Hematopoietic multipotent progenitor cell treated with erythropoietin and hydrocortisone succinate and interleukin-3 and kit ligand, for 6 days (in vitro differentiated cells): ENCODE data around the gene NCCRP1.
A peak's percentile ranks its signal among the peaks of the same experiment; 100 is the strongest.
"Not testable (repeated sequence)": the region's sequence is repeated elsewhere in the genome, so short reads cannot be mapped to it uniquely, and the experiment has no call there.

Experiments
- DNase-seq: peaks from one replicate; pipeline ENCODE4 v3.0.0-alpha.2; 2015

NCCRP1 gene

DNA sequence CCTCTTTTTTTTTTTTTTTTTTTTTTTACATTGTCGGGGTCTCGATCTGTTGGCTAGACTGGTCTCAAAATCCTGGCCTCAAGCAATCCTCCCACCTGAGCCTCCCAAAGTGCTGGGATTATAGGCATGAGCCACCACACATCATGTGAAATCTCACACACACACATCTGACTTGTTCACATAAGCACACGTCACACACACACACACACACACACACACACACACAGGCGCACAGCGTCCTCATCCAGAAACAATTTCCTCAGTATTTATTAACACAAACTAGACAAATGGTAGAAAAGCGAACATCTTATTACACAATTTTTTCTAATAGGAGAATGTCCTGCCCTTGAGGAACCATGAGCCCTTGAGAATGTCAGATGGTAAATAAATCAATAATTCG, 12.4 kb downstream of the NCCRP1 start:
- DNase-seq = no peak

DNA sequence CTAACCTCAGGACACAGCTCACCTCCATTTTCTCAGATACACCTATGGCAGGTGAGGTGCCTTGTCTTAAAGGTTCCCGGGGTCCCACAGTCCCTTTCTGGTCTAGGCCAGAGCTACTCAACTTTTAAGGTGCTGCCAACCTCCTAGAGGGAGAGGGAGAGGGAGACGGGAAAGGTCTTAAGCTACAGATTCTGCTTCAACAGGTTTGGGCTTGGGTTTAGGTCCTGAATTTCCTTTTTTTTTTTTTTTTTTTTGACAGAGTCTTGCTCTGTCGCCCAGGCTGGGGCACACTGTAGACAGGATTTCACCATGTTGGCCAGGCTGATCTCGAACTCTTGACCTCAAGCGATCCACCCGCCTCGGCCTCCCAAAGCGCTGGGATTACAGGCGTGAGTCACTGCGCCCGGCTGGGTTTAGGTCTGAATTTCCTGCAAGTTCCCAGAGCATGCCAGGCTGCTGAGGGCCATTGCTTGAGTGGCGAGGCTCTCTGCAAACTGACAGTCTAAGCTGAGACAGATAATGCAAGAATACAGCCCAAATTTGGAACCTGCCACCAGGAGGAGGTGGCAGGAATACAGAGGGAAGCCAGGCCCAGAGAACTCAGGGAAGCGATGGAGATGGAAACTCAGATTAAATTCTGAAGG, 15.1 kb downstream of the NCCRP1 start:
- no peak for DNase-seq

DNA sequence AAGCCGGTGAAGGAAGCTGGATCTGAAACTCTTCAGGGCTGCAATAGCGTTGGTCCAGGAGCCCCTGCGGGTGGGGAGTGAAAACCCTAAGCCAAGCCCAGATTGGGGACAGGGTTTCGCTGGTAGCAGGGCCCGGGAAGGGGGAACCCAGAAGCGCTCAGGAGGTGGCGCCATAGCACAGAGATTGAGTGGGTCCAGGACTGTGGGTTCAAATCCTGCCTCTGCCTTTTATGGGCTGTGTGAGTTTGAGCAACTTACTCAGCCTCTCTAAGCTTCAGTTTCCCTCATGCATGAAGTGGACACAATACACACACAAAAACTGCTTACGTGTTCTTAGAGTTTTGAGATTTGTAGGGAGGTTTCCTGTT, 15.6 kb downstream of the NCCRP1 start:
- DNase-seq = peak; percentile 72

DNA sequence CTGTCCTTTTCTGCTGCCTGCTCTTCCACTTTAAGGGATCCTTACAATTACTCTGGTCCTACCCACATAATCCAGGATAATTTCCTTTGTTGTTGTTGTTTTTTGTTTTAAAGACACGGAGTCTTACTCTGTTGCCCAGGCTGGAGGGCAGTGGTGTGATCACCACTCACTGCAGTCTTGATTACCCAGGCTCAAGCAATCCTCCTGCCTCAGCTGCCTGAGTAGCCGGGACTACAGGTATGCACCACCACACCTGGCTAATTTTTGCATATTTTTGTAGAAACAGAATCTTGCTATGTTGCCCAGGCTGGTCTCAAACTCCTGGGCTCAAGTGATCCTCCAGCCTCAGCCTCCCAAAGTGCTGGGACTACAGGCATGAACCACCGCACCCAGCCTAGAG, 18.6 kb downstream of the NCCRP1 start:
- DNase-seq = not testable (repeated sequence)

DNA sequence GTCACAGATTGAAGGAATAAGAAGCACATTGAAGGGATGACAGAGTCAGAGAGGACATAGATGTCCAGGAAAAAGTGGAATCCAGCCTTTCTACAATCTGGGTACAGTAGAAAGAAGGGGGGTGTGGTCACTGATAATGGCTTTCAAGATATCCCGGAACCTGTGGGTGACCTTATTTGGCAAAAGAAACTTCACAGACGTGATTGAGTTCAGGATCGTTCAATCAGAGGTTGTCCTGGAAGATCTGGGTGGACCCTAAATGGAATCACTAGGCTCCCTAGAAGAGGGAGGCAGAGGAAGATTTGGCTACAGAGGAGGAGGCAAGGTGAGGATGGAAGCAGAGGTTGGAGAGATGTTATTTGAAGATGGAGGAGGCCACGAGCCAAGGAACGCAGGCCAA, 20.3 kb downstream of the NCCRP1 start:
- DNase-seq = no peak

DNA sequence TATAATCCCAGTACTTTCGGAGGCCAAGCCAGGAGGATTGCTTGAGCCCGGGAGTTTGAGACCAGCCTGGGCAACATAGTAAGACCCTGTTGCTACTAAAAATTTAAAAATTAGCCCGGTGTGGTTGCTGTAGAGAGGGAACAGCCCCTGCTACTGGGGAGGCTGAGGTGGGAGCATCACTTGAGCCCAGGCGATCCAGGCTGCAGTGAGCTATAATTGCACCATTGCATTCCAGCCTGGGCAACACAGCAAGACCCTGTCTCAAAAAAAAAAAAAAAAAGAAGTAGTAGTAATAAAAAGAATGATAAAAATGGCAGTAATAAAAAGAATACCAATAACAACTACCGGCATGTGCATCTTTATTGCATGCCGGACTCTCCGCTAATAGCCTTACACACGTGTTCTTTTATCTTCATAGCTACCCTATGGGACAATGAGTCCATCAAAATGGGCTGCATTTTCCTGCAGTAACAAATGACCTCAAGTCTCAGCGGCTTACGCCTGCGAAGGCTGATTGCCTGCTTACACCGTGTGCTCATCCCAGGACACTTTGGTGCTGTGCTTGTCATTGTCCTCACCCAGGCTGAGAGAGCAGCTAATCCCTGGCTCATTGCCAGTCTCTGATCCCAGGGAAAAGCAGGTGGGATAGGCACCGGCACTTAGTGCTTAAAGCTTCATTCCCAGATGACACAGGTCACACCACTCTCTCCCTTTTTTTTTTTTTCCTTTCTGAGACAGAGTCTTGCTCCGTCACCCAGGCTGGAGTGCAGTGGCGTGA, 21.7 kb downstream of the NCCRP1 start:
- no peak for DNase-seq

DNA sequence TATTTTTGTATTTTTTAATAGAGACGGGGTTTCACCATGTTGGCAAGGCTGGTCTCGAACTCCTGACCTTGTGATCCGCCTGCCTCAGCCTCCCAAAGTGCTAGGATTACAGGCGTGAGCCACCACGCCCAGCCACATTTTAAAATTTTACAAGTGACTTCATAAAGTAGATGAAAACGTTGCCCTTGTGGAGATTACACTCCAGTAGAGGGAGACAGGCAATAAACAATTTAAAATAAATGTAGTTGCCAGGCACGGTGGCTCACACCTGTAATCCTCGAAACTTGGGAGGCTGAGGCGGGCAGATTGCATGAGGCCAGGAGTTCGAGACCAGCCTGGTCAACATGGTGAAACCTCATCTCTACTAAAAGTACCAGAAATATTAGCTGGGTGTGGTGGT, 22.3 kb downstream of the NCCRP1 start:
- not testable (repeated sequence) for DNase-seq

DNA sequence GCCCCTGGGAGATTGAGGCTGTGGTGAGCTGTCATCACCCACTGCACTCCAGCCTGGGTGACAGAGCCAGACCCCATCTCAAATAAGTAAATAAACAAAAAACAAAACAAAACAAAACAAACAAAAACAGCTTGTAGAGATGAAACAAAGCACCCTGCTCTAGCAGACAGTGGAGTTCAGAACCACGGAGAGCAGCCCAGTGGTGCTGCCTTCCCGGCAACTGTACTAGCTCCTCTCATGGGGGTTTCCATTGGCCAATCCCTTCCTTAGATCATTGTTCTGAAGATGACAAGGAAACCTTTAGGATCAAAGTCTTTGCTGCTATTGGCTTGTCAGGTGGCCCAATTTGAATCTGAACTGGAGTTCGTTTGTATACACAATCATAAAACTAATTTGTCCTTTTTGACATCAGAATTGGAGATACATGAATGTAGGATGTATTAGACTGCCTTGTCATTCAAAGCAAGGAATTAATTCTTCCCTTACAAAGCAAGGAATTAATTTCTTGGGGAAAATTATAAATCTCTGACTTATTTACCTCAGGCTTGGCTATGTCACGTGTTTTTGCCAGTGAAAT, 27.0 kb downstream of the NCCRP1 start:
- peak; percentile 66 for DNase-seq

DNA sequence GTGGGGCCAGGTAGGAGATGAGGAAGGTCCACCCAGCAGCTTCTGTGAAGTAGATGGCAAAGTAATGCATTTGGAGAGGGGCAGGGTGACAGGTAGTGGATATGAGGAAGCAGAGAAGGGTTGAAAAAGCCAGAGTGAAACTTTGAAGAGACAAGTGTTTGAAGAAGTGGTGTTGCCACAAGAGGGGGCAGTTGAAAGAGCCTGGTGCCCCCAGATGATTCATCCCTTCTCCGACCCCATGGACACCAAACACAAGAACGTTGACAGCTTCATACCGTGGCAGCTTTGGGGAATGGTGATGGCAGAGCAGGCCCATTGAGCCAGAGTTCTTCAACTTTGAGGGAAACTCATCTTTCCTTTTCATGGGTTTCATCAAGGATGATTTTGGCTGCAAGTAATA, 28.1 kb downstream of the NCCRP1 start:
- peak; percentile 50 for DNase-seq

DNA sequence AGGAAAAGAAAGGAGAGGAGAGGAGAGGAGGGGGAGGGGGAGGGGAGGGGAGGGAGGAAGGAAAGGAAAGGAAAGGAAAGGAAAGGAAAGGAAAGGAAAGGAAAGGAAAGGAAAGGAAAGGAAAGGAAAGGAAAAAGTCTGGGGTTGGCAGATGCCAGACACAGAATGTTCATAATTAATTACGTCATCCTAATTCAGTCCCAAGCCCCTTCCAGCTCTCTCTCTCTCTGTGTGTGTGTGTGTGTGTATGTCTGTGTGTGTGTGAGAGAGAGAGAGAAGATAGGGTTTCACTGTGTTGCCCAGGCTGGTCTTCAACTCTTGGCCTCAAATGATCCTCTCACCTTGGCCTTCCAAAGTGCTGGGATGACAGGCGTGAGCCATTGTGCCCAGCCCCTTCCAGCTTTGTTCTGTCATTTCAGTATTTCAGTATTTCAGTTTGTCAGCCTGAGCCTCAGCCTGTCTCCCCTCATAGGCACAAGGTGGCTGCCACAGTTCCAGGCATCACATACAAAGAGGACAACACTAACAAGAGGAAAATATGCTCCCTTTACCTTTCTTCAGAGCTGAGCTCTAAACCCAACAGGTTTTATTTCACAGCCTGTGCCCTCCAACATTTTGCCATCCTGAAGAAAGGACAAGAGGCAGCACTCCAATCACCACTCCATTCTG, 33.5 kb downstream of the NCCRP1 start:
- no peak for DNase-seq

DNA sequence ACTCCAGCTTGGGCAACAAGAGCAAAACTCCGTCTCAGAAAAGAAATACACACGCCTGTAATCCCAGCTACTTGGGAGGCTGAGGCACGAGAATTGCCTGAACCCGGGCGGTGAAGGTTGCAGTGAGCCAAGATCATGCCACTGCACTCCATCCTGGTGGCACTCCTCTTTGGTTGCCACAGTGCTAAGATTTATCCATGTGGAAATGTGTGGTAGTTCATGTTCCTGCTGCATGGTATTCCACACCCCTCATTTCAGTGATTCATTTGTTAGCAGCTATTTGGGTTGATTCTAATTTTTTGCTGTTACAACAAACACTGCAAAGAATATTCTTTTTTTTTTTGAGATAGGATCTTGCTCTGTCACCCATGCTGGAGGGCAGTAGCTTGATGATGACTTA, 35.9 kb downstream of the NCCRP1 start:
- DNase-seq = no peak

DNA sequence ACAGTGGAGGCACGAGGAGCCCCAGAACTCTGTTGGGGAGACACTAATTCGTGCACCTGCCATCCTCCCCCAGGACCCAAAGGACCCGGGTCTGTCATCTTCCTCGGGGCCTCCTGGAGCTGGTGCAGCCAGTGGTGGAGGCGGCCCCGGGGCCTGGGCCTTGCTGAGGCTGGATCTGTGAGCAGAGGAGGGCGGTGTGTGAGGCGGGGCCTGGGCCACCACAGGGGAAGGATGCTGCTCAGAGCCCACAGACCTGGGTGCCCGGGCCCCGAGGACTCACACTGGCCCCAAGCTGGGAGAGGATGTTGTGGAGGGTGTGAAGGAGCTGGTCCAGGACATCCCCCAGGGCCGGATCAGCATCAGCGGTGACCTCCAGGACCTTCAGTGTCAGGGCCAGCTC, 39.8 kb downstream of the NCCRP1 start:
- DNase-seq = no peak

DNA sequence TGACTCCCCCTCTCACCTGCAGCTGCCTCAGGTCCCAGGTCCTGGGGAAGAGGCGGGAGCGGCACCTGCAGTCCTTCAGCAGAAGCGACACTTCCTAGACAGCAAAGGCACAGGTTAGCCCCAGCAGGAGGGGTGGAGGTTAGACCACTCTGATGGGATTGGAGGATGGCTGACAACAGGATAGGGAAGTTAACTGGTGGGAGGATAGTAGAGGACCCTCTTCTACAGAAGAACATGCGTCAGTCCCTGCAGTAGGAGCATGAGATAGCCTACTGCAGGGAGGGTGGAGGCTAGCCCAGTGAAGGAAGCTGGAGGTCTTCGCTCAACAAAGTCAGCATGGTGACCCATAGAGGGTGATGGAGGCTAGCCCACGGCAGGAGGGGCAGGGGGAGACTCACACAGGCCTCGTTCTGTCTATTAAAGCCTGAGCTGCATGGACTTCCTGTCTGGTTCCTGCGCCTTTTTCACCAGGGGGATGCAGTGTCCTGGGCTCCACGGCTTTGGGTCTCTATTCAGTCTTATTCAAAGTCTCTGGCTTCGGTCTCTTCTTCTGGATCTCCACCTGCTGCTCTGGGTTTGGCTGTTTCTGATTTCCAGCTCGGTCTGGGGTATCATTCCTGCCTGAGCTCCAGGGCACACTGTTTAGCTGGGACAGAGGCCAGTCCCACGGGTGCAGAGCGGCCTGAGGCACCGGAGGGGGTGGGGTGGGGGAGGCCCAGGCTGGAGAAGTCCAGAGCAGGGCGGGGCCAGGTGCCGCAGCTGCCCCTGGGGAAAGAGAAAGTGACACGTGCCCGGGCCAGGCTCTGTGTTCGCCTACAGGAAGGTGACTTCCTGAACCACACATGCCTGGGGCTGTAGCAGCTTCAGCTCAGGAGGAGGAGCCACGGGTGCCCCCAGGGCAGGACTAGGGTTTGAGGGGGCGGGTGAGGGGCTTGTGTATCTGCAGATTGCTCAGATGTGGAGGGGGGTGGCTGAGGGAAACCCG, 40.7 kb downstream of the NCCRP1 start:
- no peak for DNase-seq

DNA sequence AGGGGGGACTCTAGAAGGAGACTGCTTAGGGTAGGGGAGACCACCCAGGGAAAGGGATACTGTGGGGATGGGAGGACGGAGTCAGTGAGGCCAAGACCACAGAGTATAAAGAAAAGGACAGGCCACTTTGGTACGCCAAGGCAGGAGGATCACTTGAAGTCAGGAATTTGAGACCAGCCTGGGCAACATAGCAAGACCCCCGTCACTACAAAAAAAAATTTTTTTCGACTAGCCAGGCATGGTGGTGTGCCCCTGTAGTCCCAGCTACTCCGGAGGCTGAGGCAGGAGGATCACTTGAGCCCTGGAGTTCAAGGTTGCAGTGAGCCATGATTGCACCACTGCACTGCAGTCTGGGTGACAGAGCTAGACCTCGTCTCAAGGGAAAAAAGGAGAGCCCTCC, 41.4 kb downstream of the NCCRP1 start:
- DNase-seq = no peak

DNA sequence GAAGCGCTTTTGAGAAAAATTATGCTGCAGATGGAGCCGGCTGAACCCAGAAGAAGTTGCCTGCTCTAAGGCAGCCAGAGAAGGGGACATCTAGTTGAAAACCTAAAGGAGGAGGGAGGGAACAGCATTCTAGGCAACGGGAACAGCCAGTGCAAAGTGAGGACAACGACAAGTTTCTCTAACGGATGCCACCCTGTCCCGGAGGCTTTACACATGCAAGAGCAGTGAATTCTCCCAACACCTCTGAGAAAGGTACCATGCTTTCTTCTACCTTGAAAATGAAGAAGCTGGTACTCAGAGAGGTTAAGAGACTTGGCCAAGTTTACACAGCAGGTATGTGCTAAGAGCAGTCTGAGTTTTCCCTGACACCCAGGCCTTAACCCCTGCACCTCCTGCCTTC, 42.2 kb downstream of the NCCRP1 start:
- no peak for DNase-seq

DNA sequence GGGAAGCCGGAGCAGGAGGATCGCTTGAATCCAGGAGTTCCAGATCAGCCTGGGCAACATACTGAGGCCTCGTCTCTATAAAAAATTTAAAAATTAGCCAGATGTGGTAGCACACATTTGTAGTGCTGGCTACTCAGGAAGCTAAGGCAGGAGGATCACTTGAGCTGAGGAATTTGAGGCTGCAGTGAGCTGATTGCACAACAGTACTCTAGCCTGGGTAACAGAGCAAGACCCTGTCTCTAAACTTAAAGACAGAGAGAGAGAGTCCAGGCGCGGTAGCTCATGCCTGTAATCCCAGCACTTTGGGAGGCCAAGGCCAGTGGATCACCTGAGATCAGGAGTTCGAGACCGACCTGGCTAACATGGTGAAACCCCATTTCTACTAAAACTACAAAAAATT, 43.7 kb downstream of the NCCRP1 start:
- DNase-seq = no peak

DNA sequence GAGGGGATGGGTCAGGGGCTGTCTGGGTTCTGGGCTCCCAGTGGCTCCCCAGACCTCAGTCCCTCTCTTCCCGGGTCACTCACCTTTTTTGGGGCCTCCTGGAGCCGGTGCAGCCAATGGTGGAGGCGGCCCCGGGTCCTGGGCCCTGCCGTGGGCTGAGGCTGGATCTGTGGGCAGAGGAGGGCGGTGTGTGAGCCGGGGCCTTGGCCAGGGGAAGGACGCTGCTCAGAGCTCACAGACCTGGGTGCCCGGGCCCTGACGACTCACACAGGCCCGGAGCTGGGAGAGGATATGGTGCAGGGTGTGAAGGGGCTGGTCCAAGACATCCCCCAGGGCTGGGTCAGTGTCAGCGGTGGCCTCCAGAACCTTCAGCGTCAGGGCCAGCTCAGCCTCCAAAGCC, 47.0 kb downstream of the NCCRP1 start:
- not testable (repeated sequence) for DNase-seq

DNA sequence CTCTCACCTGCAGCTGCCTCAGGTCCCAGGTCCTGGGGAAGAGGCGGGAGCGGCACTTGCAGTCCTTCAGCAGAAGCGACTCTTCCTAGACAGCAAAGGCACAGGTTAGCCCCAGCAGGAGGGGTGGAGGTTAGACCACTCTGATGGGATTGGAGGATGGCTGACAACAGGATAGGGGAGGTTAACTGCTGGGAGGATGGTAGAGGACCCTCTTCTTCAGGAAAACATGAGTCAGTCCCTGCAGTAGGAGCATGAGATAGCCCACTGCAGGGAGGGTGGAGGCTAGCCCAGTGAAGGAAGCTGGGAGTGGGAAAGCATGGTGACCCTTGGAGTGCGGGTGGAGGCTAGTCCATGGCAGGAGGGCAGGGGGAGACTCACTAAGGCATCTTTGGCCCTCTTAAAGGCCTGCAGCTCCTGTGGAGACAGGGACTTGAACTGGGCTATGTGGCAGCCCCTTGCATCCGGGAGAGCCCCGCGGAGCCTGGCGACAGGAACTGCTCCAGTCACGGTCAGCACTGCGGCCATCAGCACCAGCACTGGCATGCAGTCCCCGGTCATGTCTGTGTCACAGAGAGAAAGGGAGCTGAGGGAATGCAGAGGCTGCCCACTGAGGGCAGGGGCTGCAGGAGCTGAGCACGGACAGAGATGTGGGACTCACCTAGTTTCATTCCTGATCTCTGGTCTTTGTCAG, 47.8 kb downstream of the NCCRP1 start, which contains the start of gene IFNL3:
TSS of gene IFNL3 (minus strand) at position 597 of the 691 bp plus-strand sequence. CDS start at position 558, 39 bp downstream.
- DNase-seq = not testable (repeated sequence)

DNA sequence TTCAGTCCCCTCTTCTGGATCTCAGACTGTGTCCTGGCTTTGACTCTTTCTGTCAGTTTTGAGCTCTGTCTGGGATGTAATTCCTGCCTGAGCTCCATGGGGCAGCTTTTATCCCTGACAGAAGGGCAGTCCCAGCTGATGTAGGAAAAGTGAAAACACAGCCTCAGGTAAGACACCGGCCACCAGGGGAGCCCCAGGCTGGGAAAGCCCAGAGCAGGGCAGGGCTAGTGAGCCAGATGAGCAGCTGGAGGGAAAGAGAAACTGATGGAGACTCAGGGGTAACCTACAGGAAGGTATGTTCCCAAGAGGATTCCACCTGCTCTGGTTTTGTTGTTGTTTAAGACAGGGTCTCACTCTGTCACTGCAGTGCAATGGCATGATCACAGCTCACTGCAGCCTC, 48.4 kb downstream of the NCCRP1 start:
- not testable (repeated sequence) for DNase-seq

DNA sequence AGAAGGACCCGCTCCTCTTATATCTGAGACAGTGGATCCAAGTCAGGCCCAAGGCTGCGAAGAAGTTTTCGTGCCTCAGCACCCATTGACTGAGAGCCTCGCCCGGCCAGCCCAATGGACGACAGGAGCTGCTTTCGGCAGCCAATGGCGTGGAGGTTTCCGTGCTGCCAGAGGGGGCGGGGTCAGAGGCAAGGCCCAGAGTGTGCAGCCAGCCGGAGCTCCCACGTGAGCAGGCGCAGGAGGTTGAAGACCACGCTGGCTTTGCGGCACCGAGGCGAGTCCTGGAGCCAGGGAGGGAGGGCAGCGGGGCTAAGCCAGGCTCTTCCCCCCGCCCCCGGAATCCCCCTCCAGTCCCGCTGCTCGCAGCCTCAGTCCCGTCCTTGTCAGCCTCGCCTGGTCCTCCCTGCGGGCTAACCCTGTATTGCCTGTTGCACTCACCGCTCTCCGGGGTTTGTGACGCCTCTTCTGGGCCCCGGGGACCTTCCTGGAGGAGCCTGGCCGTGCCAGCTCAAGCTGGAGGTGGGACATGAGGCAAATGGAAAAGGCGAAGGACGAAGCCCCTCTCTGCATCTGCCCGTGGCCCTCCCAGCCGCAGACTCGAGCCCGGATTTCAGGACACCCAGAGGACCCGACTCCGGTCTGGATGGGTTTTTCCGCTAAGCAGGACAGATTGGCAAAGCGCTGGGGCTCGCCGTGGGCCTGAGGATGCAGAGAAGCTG, 50.3 kb downstream of the NCCRP1 start:
- DNase-seq = no peak
